Loucy (cell line): ENCODE measurements around the gene XRN2.

Experiments
- H2AFZ ChIP-seq: fragments of 200-600 bp; sonication (generic); 2 replicates; pipeline ENCODE4 v1.6.0; 2016; ENCODE audit warnings: antibody characterized with exemption, mild to moderate bottlenecking, low read length, moderate library complexity
- H3F3A ChIP-seq: fragments of 200-600 bp; 2 replicates; pipeline ENCODE4 v1.6.0; 2016; ENCODE audit warnings: antibody characterized with exemption, low read depth, mild to moderate bottlenecking
- H3K27me3 ChIP-seq: fragments of 200-600 bp; sonication (generic); 2 replicates; pipeline ENCODE4 v1.6.1; 2014; ENCODE audit warnings: low read length, mild to moderate bottlenecking; ENCODE audit not compliant: insufficient read depth, poor library complexity, severe bottlenecking
- H3K36me3 ChIP-seq: fragments of 200-600 bp; sonication (generic); 2 replicates; pipeline ENCODE4 v1.6.1; 2016; ENCODE audit warnings: low read length; ENCODE audit not compliant: insufficient read depth
- H3K4me1 ChIP-seq: fragments of 200-600 bp; sonication (generic); 2 replicates; pipeline ENCODE4 v1.5.1; 2014; ENCODE audit warnings: low read length, mild to moderate bottlenecking; ENCODE audit not compliant: insufficient read depth, poor library complexity, severe bottlenecking
- H3K4me2 ChIP-seq: fragments of 200-600 bp; sonication (generic); 2 replicates; pipeline ENCODE4 v1.6.0; 2014; ENCODE audit warnings: antibody characterized with exemption, low read length, low read depth, mild to moderate bottlenecking; ENCODE audit not compliant: poor library complexity, severe bottlenecking
- H3K4me3 ChIP-seq: fragments of 200-600 bp; sonication (generic); 2 replicates; pipeline ENCODE4 v1.5.1; 2014; ENCODE audit warnings: low read length, mild to moderate bottlenecking, mixed read lengths; ENCODE audit not compliant: poor library complexity, severe bottlenecking
- H3K79me2 ChIP-seq: fragments of 200-600 bp; sonication (generic); 2 replicates; pipeline ENCODE4 v1.6.1; 2014; ENCODE audit warnings: low read length; ENCODE audit not compliant: insufficient read depth
- H3K9ac ChIP-seq: fragments of 200-600 bp; sonication (generic); 2 replicates; pipeline ENCODE4 v1.6.0; 2014; ENCODE audit warnings: mild to moderate bottlenecking, low read depth, low read length, moderate library complexity; ENCODE audit not compliant: poor library complexity, severe bottlenecking
- H3K9me2 ChIP-seq: fragments of 200-600 bp; sonication (generic); replicated peaks from 2 replicates; pipeline ENCODE4 v1.6.1; 2016; ENCODE audit warnings: low read depth, low read length, mixed read lengths
- H3K9me3 ChIP-seq: fragments of 200-600 bp; sonication (generic); 2 replicates; pipeline ENCODE4 v1.6.1; 2014; ENCODE audit warnings: mild to moderate bottlenecking, antibody characterized with exemption, low read length, low read depth; ENCODE audit not compliant: insufficient read depth
- H4K20me1 ChIP-seq: fragments of 200-600 bp; sonication (generic); 2 replicates; pipeline ENCODE4 v1.6.0; 2014; ENCODE audit warnings: antibody characterized with exemption, low read length, mild to moderate bottlenecking; ENCODE audit not compliant: insufficient read depth, poor library complexity, severe bottlenecking
- CTCF ChIP-seq: fragments of 200-600 bp; sonication (generic); conservative IDR thresholded peaks from 2 replicates; pipeline ENCODE4 v1.5.1; 2014; ENCODE audit warnings: mild to moderate bottlenecking, antibody characterized with exemption, low read length
- EZH2phosphoT487 ChIP-seq: fragments of 200-600 bp; IDR thresholded peaks from 2 replicates; pipeline ENCODE4 v1.6.1; 2018; ENCODE audit warnings: antibody characterized with exemption, mild to moderate bottlenecking, moderate library complexity, borderline replicate concordance

XRN2 gene

GRCh38 chr20:21322083-21322710 is 19.1 kb downstream of the XRN2 start:
- H3K4me2 ChIP-seq = no peak overlapping the region
- H3K4me1 ChIP-seq = peaks cover 28% of the 10 kb centered on the region
- peaks cover 79% of the 10 kb centered on the region for H4K20me1 ChIP-seq
- no peak overlapping the region for H3K4me3 ChIP-seq
- no peak overlapping the region for H3K9ac ChIP-seq
- peaks cover 100% of the 10 kb centered on the region for H3K79me2 ChIP-seq
- H3K36me3 ChIP-seq = peaks cover 8% of the 10 kb centered on the region; the same call in 1 of the 2 replicates
- H3K9me3 ChIP-seq = no peaks in the 10 kb centered on the region
- no peaks in the 10 kb centered on the region for H3K9me2 ChIP-seq
- no peak overlapping the region for H2AFZ ChIP-seq
- TF ChIP-seq EZH2phosphoT487 = no peak
- no peak for TF ChIP-seq CTCF
- no peaks in the 10 kb centered on the region; the same call in 1 of the 2 replicates for H3F3A ChIP-seq
- no peaks in the 10 kb centered on the region for H3K27me3 ChIP-seq

- H3K4me1 ChIP-seq = peaks cover 23% of the 10 kb centered on the region
- no peaks in the 10 kb centered on the region for H3K9me2 ChIP-seq
- no peak overlapping the region for H3K4me2 ChIP-seq
- no peak overlapping the region for H2AFZ ChIP-seq
- H3K79me2 ChIP-seq = peaks cover 100% of the 10 kb centered on the region
- TF ChIP-seq CTCF (no peak), EZH2phosphoT487 (no peak)
- no peaks in the 10 kb centered on the region for H3K27me3 ChIP-seq
- no peak overlapping the region for H3K9ac ChIP-seq
- H4K20me1 ChIP-seq = peaks cover 77% of the 10 kb centered on the region
- peaks cover 8% of the 10 kb centered on the region; the same call in 1 of the 2 replicates for H3K36me3 ChIP-seq
- no peaks in the 10 kb centered on the region; the same call in 1 of the 2 replicates for H3F3A ChIP-seq
- H3K4me3 ChIP-seq = no peak overlapping the region
- H3K9me3 ChIP-seq = no peaks in the 10 kb centered on the region
Observed at GRCh38 chr20:21322921-21323331, 19.8 kb downstream of the XRN2 start.

GRCh38 chr20:21323640-21324039 is 20.5 kb downstream of the XRN2 start:
- Histone ChIP-seq H3K9me2 (no peaks in the 10 kb centered on the region), H4K20me1 (peaks cover 76% of the 10 kb centered on the region), H2AFZ (no peak overlapping the region), H3K9me3 (no peaks in the 10 kb centered on the region), H3K79me2 (peaks cover 100% of the 10 kb centered on the region), H3K9ac (no peak overlapping the region), H3F3A (no peaks in the 10 kb centered on the region; the same call in 1 of the 2 replicates), H3K36me3 (peaks cover 15% of the 10 kb centered on the region; the same call in 1 of the 2 replicates), H3K4me3 (no peak overlapping the region), H3K4me2 (no peak overlapping the region), H3K4me1 (peaks cover 23% of the 10 kb centered on the region), H3K27me3 (no peaks in the 10 kb centered on the region)
- TF ChIP-seq CTCF (no peak), EZH2phosphoT487 (no peak)
